HepG2 (cell line): ENCODE results near the gene ANKRA2. TPM values are rescaled to one million over a fixed set of nuclear protein-coding genes. Genes with fewer than 3 reads are reported as not detected.
A peak's percentile ranks its signal among the peaks of the same experiment; 100 is the strongest.

ENCODE experiments used
- MTF2 ChIP-seq: sonication (generic); formaldehyde crosslinking; IDR thresholded peaks from 2 replicates; pipeline ENCODE4 v1.5.0; 2020; ENCODE audit warnings: missing genetic modification reagents, borderline replicate concordance
- NFRKB ChIP-seq: fragments of 450-650 bp; IDR thresholded peaks from 2 replicates; pipeline ENCODE4 v1.6.1; 2017
- PLRG1 ChIP-seq: fragments of 450-650 bp; conservative IDR thresholded peaks from 2 replicates; pipeline ENCODE4 v1.6.1; 2016
- TCF12 ChIP-seq, 2 experiments: fragments of 450-650 bp in 1 of 2; sonication (generic) in 1 of 2; formaldehyde crosslinking in 1 of 2; IDR thresholded peaks; 2 replicates each; pipeline versions ENCODE4 v1.6.1 to v1.8.0; 2017 to 2022; ENCODE audit warnings: antibody characterized with exemption in 1 of 2, mild to moderate bottlenecking in 1 of 2, missing genetic modification reagents in 1 of 2, moderate library complexity in 1 of 2
- ZNF207 ChIP-seq: fragments of 450-650 bp; IDR thresholded peaks from 2 replicates; pipeline ENCODE4 v1.6.1; 2016; ENCODE audit warnings: antibody characterized with exemption, borderline replicate concordance
- ZNF326 ChIP-seq: sonication (generic); formaldehyde crosslinking; IDR thresholded peaks from 2 replicates; pipeline ENCODE4 v1.4.0; 2020; ENCODE audit warnings: missing genetic modification reagents, borderline replicate concordance
- ZNF549 ChIP-seq: sonication (generic); formaldehyde crosslinking; IDR thresholded peaks from 2 replicates; pipeline ENCODE4 v1.5.0; 2020; ENCODE audit warnings: missing genetic modification reagents
- ZNF557 ChIP-seq: sonication (generic); formaldehyde crosslinking; IDR thresholded peaks from 2 replicates; pipeline ENCODE4 v1.4.0; 2020; ENCODE audit warnings: missing genetic modification reagents
- ZNF773 ChIP-seq: sonication (generic); formaldehyde crosslinking; IDR thresholded peaks from 2 replicates; pipeline ENCODE4 v1.4.0; 2020; ENCODE audit warnings: missing genetic modification reagents, borderline replicate concordance
- polyA plus RNA-seq, 8 experiments: library from polyadenylated mRNA; depleted of rRNA in 3 of 8; stranded (reverse) in 7 of 8; unstranded in 1 of 8; fragments of >200 nt; fragmentation: Illumina TruSeq in 4 of 8; extraction: Trizol in 4 of 8; gene quantifications; 2 replicates each; pipeline versions ENCODE4 v1.2.1 to v1.2.3, GENCODE V29; 2011 to 2016; ENCODE audit warnings: low read depth in 4 of 8, missing spikeins in 1 of 8, mixed read lengths in 1 of 8; ENCODE audit not compliant: insufficient read depth in 1 of 8
- total RNA-seq, 5 experiments: library from RNA; depleted of rRNA; stranded (reverse); fragments of >200 nt; fragmentation: Illumina TruSeq; extraction: Trizol; gene quantifications; 2 replicates each; pipeline ENCODE4 v1.2.3, GENCODE V29; 2016; ENCODE audit warnings: low read depth in 1 of 5
- TF ChIP-seq, protein P1 (sequence below): IDR thresholded peaks from 2 replicates; pipeline ENCODE4 v1.6.1; 2016
- TF ChIP-seq, protein P2 (sequence below): sonication (generic); formaldehyde crosslinking; IDR thresholded peaks from 2 replicates; pipeline ENCODE4 v1.4.0; 2020; ENCODE audit warnings: mild to moderate bottlenecking, missing genetic modification reagents
- TF ChIP-seq, protein P3 (sequence below): sonication (generic); formaldehyde crosslinking; IDR thresholded peaks from 2 replicates; pipeline ENCODE4 v1.8.0; 2022; ENCODE audit warnings: missing genetic modification reagents, mild to moderate bottlenecking, borderline replicate concordance
- TF ChIP-seq, protein P4 (sequence below): sonication (generic); formaldehyde crosslinking; IDR thresholded peaks from one replicate; pipeline ENCODE4 v1.5.1; 2020; ENCODE audit warnings: mild to moderate bottlenecking, missing genetic modification reagents; ENCODE audit errors: not compliant biosample characterization
- TF ChIP-seq, protein P5 (sequence below): IDR thresholded peaks from 2 replicates; pipeline ENCODE4 v1.6.1; 2016; ENCODE audit warnings: mild to moderate bottlenecking, missing biosample characterization, missing genetic modification reagents

The ANKRA2 gene
- total and polyA plus RNA-seq, 2 of the 13 experiments (the other 11 are each of a cell fraction or from before 2014, with no cell fraction given) = 23.6 to 33.6 TPM

DNA sequence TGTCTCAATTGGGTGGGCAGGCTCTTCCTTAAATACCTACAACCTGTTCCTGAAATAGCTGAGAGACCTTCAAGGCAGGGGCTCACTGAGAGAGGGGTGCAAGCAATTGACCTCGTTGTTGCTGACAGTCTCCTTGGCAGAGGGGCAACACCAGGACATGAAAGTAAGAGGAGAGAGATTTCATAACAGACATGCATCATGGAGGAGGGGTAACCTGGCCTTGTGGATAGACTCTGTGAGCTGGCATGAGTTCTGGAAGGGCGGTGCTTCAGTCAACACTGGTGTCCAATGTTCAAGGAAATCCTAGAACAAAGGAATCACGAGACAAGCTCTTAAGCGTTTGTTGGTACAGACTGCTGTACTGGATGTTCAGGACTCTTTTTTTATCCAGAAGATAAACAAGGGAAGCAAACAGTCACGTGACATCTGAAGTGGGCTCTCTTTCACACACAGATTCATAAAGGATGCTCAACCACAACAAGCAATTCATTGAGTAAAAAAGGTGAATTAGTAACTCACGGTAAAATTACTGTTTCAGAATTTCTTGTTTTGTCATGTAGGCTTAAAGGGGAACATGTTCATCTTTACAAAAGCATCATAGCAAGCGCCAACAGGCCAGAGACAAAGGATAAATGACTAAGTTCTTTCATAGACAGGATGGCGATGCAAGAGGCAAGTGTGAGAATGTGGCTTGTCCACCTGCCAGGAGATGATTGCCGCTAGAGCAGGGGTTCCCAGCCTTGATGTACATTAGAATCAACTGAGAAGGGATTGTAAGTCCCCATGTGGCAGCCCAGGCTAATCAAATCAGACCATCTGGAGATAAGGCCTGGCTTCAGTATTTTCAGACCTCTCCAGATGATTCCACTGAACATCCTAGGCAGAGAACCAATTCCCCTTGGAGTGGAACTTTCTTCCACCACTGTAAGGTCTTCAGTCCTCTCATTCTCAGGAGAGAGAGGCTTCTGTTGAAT, 20.7 kb downstream of the ANKRA2 start (continued):
- TF ChIP-seq, protein P1, sequence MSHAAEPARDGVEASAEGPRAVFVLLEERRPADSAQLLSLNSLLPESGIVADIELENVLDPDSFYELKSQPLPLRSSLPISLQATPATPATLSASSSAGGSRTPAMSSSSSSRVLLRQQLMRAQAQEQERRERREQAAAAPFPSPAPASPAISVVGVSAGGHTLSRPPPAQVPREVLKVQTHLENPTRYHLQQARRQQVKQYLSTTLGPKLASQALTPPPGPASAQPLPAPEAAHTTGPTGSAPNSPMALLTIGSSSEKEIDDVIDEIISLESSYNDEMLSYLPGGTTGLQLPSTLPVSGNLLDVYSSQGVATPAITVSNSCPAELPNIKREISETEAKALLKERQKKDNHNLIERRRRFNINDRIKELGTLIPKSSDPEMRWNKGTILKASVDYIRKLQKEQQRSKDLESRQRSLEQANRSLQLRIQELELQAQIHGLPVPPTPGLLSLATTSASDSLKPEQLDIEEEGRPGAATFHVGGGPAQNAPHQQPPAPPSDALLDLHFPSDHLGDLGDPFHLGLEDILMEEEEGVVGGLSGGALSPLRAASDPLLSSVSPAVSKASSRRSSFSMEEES (CRISPR knock-in tag) = peak; percentile 100
- TF ChIP-seq ZNF557 = no peak; the same call in 1 of the 2 replicates
- TF ChIP-seq, protein P2, sequence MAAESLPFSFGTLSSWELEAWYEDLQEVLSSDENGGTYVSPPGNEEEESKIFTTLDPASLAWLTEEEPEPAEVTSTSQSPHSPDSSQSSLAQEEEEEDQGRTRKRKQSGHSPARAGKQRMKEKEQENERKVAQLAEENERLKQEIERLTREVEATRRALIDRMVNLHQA (CRISPR knock-in tag) = no peak
- TF ChIP-seq PLRG1 = no peak
- no peak for TF ChIP-seq NFRKB
- TF ChIP-seq, protein P3, sequence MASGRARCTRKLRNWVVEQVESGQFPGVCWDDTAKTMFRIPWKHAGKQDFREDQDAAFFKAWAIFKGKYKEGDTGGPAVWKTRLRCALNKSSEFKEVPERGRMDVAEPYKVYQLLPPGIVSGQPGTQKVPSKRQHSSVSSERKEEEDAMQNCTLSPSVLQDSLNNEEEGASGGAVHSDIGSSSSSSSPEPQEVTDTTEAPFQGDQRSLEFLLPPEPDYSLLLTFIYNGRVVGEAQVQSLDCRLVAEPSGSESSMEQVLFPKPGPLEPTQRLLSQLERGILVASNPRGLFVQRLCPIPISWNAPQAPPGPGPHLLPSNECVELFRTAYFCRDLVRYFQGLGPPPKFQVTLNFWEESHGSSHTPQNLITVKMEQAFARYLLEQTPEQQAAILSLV (CRISPR knock-in tag) = no peak
- no peak for TF ChIP-seq ZNF549 (CRISPR knock-in tag)
- TF ChIP-seq ZNF773 = no peak
- TF ChIP-seq, protein P4, sequence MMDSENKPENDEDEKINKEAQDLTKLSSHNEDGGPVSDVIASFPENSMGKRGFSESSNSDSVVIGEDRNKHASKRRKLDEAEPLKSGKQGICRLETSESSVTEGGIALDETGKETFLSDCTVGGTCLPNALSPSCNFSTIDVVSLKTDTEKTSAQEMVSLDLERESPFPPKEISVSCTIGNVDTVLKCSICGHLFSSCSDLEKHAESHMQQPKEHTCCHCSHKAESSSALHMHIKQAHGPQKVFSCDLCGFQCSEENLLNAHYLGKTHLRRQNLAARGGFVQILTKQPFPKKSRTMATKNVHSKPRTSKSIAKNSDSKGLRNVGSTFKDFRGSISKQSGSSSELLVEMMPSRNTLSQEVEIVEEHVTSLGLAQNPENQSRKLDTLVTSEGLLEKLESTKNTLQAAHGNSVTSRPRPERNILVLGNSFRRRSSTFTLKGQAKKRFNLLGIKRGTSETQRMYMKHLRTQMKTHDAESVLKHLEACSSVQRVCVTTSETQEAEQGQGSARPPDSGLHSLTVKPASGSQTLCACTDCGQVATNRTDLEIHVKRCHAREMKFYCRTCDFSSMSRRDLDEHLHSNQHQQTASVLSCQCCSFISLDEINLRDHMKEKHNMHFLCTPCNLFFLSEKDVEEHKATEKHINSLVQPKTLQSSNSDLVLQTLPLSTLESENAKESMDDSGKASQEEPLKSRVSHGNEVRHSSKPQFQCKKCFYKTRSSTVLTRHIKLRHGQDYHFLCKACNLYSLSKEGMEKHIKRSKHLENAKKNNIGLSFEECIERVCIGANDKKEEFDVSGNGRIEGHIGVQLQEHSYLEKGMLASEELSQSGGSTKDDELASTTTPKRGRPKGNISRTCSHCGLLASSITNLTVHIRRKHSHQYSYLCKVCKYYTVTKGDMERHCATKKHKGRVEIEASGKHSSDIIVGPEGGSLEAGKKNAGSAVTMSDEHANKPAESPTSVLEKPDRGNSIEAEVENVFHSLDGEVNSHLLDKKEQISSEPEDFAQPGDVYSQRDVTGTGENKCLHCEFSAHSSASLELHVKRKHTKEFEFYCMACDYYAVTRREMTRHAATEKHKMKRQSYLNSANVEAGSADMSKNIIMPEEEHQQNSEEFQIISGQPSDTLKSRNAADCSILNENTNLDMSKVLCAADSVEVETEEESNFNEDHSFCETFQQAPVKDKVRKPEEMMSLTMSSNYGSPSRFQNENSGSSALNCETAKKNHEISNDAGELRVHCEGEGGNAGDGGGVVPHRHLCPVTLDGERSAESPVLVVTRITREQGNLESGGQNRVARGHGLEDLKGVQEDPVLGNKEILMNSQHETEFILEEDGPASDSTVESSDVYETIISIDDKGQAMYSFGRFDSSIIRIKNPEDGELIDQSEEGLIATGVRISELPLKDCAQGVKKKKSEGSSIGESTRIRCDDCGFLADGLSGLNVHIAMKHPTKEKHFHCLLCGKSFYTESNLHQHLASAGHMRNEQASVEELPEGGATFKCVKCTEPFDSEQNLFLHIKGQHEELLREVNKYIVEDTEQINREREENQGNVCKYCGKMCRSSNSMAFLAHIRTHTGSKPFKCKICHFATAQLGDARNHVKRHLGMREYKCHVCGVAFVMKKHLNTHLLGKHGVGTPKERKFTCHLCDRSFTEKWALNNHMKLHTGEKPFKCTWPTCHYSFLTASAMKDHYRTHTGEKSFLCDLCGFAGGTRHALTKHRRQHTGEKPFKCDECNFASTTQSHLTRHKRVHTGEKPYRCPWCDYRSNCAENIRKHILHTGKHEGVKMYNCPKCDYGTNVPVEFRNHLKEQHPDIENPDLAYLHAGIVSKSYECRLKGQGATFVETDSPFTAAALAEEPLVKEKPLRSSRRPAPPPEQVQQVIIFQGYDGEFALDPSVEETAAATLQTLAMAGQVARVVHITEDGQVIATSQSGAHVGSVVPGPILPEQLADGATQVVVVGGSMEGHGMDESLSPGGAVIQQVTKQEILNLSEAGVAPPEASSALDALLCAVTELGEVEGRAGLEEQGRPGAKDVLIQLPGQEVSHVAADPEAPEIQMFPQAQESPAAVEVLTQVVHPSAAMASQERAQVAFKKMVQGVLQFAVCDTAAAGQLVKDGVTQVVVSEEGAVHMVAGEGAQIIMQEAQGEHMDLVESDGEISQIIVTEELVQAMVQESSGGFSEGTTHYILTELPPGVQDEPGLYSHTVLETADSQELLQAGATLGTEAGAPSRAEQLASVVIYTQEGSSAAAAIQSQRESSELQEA (CRISPR knock-in tag) = no peak
- TF ChIP-seq ZNF326 (CRISPR knock-in tag) = no peak
- TF ChIP-seq, protein P5, sequence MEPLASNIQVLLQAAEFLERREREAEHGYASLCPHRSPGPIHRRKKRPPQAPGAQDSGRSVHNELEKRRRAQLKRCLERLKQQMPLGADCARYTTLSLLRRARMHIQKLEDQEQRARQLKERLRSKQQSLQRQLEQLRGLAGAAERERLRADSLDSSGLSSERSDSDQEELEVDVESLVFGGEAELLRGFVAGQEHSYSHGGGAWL (CRISPR knock-in tag) = no peak
- no peak for TF ChIP-seq MTF2 (CRISPR knock-in tag)
- TF ChIP-seq ZNF207 = peak; percentile 92; the same call in 1 of the 2 replicates
- TF ChIP-seq TCF12 (IDR thresholded peaks at IDR 0.05) = no peak
- peak; percentile 82; the same call in 1 of the 2 replicates for TF ChIP-seq TCF12 (CRISPR knock-in tag; IDR thresholded peaks at IDR 0.05)
